HG03064 (cell line): Measurements from ENCODE around the gene EIF4B.
"Not testable (repeated sequence)": the region's sequence is repeated elsewhere in the genome, so short reads cannot be mapped to it uniquely, and the experiment has no call there.

Experiments used
- ATAC-seq: cut with Tn5 transposase; IDR thresholded peaks from one replicate; pipeline ENCODE4 v1.9.1; 2021; ENCODE audit warnings: low read depth; ENCODE audit not compliant: unreplicated experiment

Gene EIF4B, protein sequence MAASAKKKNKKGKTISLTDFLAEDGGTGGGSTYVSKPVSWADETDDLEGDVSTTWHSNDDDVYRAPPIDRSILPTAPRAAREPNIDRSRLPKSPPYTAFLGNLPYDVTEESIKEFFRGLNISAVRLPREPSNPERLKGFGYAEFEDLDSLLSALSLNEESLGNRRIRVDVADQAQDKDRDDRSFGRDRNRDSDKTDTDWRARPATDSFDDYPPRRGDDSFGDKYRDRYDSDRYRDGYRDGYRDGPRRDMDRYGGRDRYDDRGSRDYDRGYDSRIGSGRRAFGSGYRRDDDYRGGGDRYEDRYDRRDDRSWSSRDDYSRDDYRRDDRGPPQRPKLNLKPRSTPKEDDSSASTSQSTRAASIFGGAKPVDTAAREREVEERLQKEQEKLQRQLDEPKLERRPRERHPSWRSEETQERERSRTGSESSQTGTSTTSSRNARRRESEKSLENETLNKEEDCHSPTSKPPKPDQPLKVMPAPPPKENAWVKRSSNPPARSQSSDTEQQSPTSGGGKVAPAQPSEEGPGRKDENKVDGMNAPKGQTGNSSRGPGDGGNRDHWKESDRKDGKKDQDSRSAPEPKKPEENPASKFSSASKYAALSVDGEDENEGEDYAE

GRCh38 chr12:53005986-53006809 lies at the start of gene EIF4B:
TSS of gene EIF4B (plus strand) at chr12:53006456. CDS start at chr12:53006484, 28 bp downstream.
- ATAC-seq: peak; percentile 83

DNA sequence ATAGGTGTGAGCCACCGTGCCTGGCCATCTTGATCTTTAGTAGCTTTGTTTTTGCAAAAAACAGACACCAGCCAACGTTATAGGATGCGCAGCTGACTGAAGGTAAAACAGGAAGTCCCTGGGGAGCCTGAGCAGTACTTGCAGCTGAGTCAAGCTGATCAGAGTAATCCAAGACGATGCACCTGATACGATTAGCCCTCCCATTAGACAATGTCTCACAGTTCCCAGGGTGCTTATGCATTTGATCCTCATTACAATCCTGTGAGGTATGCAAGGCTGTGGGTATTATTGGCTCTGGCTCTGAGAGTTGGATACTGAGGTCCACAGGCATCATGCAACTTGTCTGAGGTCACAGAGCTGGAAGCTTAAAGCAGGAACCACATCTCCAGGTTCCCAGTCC lies 49.3 kb upstream of the EIF4B start:
- no peak for ATAC-seq

DNA sequence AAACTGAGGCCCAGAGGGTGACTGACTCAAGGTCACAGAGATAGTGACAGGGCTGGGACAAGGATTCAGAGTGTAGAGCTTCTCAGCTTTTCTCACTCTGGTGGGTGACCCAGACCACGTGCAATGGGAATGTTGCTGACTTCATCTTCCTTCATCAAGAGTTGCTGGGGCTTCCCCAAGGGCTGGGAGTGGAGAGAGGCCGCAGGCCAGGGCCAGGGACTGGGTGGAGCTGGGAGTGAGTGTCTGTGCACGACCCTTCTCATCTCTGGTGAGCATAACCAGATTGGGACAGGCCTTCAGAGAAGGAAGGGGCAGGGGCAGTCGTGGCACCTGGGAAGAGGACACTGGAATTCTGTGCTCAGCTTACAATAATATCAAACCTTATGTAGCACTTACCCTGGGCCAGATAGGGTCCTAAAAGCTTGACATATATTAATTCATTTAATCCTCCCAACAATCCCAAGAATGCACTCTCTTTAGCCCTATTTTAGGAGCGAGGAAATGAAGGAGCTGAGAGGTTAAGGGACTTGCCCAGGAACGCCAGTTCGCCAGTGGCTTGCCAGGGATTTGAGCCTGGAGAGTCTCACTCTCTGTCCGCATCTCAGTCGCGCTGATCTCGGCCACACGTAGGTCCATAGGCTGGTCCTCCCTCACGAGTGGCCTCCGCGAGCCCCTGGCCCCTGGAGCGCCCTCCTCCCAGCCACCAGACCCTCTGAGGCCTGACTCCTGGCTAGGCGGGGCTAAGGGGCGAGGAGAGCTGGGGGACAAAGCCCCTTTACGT lies 41.5 kb upstream of the EIF4B start:
- ATAC-seq: no peak

DNA sequence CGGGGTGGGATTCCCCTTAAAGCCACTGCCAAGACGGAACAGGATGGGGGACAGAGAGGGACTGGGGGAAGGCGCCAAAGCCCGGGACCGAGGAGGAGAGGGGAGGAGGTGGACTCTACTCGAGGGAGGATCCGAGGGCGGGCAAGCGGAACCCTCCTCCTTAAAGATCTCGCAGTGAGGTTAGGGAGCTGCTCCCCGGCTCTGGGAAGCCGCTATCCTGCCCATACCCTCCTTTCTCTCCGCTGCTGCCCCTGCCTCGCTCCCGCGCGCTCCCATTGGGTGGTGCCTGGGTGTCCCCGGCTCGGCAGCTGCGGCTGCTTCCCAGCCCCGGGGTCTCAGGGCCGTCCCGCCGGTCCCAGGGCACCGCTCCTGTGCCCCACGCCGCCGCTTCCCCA lies 40.9 kb upstream of the EIF4B start:
- ATAC-seq: no peak

DNA sequence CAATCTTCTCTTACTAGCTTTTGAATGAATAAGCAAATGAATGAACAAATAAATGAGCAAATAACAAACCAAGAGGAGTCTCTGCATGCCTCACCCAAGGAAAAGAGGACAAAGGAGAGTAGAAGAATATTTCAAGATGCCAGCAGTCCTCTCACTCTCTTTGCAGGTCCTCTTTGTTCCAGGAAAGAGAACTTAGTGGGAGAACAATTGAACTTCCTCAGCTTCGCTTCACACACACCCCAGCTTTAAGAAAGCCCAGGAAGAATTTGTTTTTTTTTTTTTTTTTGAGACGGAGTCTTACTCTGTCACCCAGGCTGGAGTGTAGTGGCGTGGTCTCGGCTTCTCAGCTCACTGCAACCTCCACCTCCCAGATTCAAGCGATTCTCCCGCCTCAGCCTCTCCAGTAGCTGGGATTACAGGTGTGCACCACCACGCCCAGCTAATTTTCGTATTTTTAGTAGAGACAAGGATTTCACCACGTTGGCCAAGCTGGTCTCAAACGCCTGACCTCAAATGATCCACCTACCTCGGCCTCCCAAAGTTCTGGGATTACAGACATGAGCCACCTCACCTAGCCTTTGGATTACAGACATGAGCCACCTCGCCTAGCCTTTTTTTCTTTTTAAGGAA lies 37.0 kb upstream of the EIF4B start:
- no peak for ATAC-seq

DNA sequence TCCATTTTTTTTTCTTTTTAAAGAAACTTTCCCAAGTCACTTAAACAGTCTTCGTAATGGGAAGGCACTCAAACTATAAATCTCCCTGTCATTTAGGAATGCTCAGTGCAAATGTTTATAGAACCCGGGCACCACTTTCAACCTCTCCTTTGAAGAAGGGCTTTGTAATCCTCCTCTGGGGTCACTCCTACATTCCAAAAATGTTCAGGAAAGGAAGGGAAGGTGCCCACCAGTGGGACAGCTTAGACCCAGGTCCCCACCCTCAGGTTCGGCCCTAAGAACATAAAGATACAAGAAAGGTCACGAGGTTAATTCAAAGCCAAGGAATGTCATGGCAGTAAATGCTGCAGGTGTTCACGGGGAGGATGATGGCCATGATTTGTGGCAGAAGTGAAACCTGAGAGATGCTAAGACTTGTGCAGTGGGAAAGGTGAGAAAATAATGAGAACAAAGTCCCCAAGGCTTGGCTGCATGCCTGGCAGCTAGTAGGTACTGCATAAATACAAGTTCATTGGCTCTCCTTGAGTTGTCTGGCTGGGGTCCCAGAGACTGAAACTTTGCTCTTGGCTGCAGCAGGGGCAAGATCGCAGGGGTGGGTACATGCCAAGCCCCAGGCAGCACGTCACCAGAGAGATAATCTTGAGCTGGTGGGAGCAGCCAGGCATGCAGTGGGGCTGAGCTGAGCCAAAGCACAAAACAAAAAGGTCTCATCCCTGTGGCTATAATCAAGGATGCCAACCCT lies 36.3 kb upstream of the EIF4B start:
- ATAC-seq: no peak

- ATAC-seq: no peak
Observed at GRCh38 chr12:52971679-52972329, 34.5 kb upstream of the EIF4B start.

DNA sequence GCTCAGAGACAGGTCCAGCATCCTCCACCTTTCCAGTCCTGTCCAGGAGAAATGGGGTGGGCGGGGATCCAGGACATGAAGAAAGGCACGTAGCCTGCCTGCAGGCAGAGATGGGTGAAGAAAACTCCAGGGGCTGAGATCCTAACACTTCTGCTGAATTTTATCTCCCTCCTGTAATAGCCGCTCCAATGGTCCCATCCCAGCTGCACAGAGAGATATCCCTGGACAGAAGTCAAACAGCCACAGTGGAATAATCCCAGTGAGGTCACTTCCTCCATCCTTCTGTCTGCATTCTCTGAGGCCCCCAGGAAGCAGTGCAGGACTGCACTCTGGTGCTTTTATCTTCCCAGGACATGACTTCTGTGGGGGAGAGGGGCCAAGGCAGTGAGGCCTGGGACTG lies 31.1 kb upstream of the EIF4B start:
- ATAC-seq: no peak

- ATAC-seq: no peak
Observed at GRCh38 chr12:52975820-52976573, 30.3 kb upstream of the EIF4B start.

DNA sequence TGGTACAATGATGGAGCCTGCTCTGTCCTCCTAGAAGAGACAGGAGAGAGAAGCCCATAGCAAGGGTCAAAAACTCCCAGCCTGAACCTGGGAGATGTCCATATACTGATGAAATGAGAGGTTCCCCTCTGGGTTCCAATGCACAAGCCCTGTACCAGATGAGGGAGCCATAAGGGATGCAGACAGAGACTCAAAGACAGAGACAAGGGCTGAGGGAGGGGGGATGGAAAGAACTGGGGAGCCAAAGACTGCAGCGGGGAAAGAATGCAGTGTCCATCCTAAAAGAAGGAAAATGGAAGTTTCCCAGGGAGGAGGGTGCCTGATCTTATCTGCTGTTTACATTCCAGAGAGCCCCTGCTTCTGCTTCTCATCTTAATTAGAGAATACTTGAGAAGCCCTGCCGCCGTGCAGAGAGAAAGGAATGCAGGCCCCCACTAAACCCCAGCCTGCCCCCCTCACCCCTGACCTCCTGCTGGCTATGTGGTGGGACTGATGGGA lies 29.6 kb upstream of the EIF4B start:
- ATAC-seq: no peak

DNA sequence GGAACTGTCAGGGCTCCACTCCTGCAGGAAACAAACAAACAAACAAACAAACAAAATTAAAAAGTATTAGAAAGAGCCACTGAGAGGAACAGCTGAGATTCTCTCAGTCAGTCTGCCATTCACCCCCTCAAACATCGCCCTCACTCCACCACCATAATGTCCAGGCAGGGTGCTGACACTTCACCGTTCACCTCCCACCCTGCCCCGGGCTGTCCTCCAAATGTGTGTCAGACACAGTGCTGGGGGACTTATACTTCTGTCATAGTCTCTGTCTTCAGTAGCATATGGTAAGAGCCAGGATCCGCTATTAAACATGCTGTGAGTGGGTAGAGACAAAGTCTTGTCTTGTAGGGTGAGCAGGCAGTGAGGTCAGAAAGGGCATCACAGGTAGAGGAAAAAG lies 29.1 kb upstream of the EIF4B start:
- ATAC-seq: no peak

GRCh38 chr12:52980096-52980649 lies 26.1 kb upstream of the EIF4B start:
- no peak for ATAC-seq

- ATAC-seq: no peak
Observed at GRCh38 chr12:52980650-52981423, 25.4 kb upstream of the EIF4B start.

DNA sequence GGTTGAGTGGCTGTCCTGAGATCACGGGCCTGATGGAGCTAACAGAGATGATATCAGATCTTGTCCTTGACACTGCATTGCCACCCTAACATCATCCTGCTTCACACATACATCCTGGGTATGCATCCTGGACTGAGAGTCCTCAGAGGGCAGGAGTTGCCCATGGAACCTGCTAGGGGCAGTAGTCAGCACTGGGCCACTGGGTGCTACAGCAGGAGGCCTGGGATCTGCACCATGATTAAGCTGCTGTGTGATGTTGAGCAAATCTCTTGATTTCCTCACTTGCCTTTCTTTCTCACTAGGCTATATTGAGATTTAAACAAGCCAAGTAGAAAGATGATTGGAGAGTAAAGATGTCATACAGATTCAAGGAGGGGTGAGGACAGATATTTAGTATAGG lies 22.1 kb upstream of the EIF4B start:
- no peak for ATAC-seq

DNA sequence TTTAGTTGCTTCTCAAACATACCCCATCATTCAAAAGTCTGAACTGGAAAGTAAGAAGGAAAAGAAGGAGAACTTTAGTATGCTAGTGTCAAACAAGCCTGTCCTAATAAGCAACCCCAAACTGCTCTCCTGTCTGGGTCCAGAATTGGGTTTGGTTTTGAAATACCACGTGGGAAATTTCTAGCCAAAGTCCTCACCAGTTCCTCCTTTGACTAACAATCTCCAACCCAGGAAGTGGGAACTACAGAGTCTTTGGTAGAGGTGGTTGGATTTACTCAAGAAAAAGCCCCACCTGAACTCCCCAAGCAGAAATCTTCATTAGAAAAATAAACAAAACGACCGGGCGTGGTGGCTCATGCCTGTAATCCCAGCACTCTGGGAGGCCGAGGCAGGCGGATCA lies 17.4 kb upstream of the EIF4B start:
- no peak for ATAC-seq

DNA sequence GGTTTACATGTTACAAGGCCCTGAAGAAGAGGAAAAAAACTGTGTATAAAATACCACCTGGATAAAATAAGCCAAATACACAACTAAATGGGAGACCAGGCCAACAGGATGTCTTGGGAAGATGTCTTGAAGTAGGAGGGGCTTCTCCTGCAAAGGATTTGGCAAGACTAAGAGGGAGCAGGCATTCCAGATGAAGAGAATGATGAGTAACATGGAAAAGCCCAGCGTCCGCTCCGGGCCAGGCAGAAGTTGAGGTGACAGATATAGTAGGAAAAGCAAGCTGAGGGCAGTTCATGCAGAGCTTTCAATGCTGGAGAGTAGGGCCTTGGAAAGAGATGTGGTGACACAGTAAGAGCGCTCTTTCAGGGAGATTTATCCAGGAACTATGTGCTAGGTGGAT lies 16.1 kb upstream of the EIF4B start:
- ATAC-seq: no peak

- ATAC-seq: not testable (repeated sequence)
Observed at GRCh38 chr12:52992240-52992639, 14.0 kb upstream of the EIF4B start.
